Mesenchymal stem cell (in vitro differentiated cells and primary cell): ENCODE results near the gene UMOD.
"Not testable (repeated sequence)": the region's sequence is repeated elsewhere in the genome, so short reads cannot be mapped to it uniquely, and the experiment has no call there.

Source experiments
- DNase-seq: peaks from one replicate; pipeline ENCODE4 v3.0.0-alpha.2; 2013
- H2AFZ ChIP-seq: one replicate; pipeline ENCODE4 v1.6.1; 2013; ENCODE audit warnings: low read depth, mild to moderate bottlenecking, control low read depth, inconsistent platforms, low read length, moderate library complexity
- H2AK5ac ChIP-seq: 2 replicates; pipeline ENCODE4 v1.6.1; 2013; ENCODE audit warnings: low read length, moderate library complexity, mild to moderate bottlenecking, inconsistent platforms; ENCODE audit not compliant: severe bottlenecking
- H2BK120ac ChIP-seq: one replicate; pipeline ENCODE4 v1.6.1; 2013; ENCODE audit warnings: low read depth, mild to moderate bottlenecking, inconsistent platforms, low read length, moderate library complexity
- H2BK12ac ChIP-seq, 2 experiments: one replicate each; pipeline ENCODE4 v1.6.1; 2013; ENCODE audit warnings: inconsistent platforms in 2 of 2, low read length in 2 of 2, mild to moderate bottlenecking in 2 of 2, moderate library complexity in 2 of 2, control low read depth in 1 of 2
- H2BK15ac ChIP-seq: one replicate; pipeline ENCODE4 v1.6.1; 2013; ENCODE audit warnings: mild to moderate bottlenecking, low read depth, inconsistent platforms; ENCODE audit not compliant: poor library complexity, severe bottlenecking
- H2BK5ac ChIP-seq: 2 replicates; pipeline ENCODE4 v1.6.1; 2013; ENCODE audit warnings: low read depth, mild to moderate bottlenecking, low read length, control low read depth, inconsistent platforms; ENCODE audit not compliant: poor library complexity, severe bottlenecking
- H3K14ac ChIP-seq, 2 experiments: one replicate each; pipeline ENCODE4 v1.6.1; 2013; ENCODE audit warnings: inconsistent platforms in 2 of 2, low read length in 2 of 2, control low read depth in 1 of 2, mild to moderate bottlenecking in 1 of 2, moderate library complexity in 1 of 2
- H3K18ac ChIP-seq, 2 experiments: one replicate each; pipeline ENCODE4 v1.6.1; 2013; ENCODE audit warnings: inconsistent platforms in 2 of 2, low read length in 2 of 2, control low read depth in 1 of 2, low read depth in 1 of 2, mild to moderate bottlenecking in 1 of 2
- H3K23ac ChIP-seq, 2 experiments: one replicate each; pipeline ENCODE4 v1.6.1; 2013; ENCODE audit warnings: inconsistent platforms in 2 of 2, low read length in 2 of 2, mild to moderate bottlenecking in 2 of 2, moderate library complexity in 2 of 2, control low read depth in 1 of 2
- H3K27ac ChIP-seq: 2 replicates; pipeline ENCODE4 v1.5.1; 2013; ENCODE audit warnings: mild to moderate bottlenecking, moderate library complexity, low read length, control low read depth, inconsistent platforms; ENCODE audit not compliant: poor library complexity, severe bottlenecking
- H3K27me3 ChIP-seq, 2 experiments: 2 replicates each; pipeline versions ENCODE4 v1.6.1 to v1.7.0; 2013; ENCODE audit warnings: low read length in 2 of 2, mild to moderate bottlenecking in 2 of 2, moderate library complexity in 2 of 2, control low read depth in 1 of 2, inconsistent platforms in 1 of 2; ENCODE audit not compliant: control insufficient read depth in 1 of 2, insufficient read depth in 1 of 2
- H3K36me3 ChIP-seq, 2 experiments: 2 replicates each; pipeline versions ENCODE4 v1.6.1 to v1.7.0; 2013; ENCODE audit warnings: low read length in 2 of 2, control low read depth in 1 of 2, inconsistent platforms in 1 of 2, low read depth in 1 of 2, mild to moderate bottlenecking in 1 of 2; ENCODE audit not compliant: insufficient read depth in 2 of 2, control insufficient read depth in 1 of 2
- H3K4ac ChIP-seq, 2 experiments: one replicate each; pipeline ENCODE4 v1.6.1; 2013; ENCODE audit warnings: inconsistent platforms in 2 of 2, low read length in 2 of 2, mild to moderate bottlenecking in 2 of 2, moderate library complexity in 2 of 2, control low read depth in 1 of 2, low read depth in 1 of 2
- H3K4me1 ChIP-seq: 2 replicates; pipeline ENCODE4 v1.6.1; 2013; ENCODE audit warnings: low read depth, low read length, control low read depth; ENCODE audit not compliant: control insufficient read depth, insufficient read depth
- H3K4me2 ChIP-seq: 2 replicates; pipeline ENCODE4 v1.6.1; 2013; ENCODE audit warnings: low read length, mild to moderate bottlenecking, inconsistent platforms; ENCODE audit not compliant: poor library complexity, severe bottlenecking
- H3K4me3 ChIP-seq, 2 experiments: 2 replicates each; pipeline versions ENCODE4 v1.5.1 to v1.7.0; 2013; ENCODE audit warnings: low read length in 2 of 2, mild to moderate bottlenecking in 2 of 2, control low read depth in 1 of 2, low read depth in 1 of 2; ENCODE audit not compliant: insufficient read depth in 1 of 2
- H3K79me1 ChIP-seq: replicated peaks from 2 replicates; pipeline ENCODE4 v1.6.1; 2013; ENCODE audit warnings: mild to moderate bottlenecking, control low read depth, low read length, inconsistent platforms; ENCODE audit not compliant: poor library complexity, severe bottlenecking
- H3K9ac ChIP-seq: 2 replicates; pipeline ENCODE4 v1.7.0; 2013; ENCODE audit warnings: mild to moderate bottlenecking, low read length, moderate library complexity
- H3K9me3 ChIP-seq: 2 replicates; pipeline ENCODE4 v1.7.0; 2013; ENCODE audit warnings: mild to moderate bottlenecking, low read length; ENCODE audit not compliant: control insufficient read depth
- H4K8ac ChIP-seq: one replicate; pipeline ENCODE4 v1.6.1; 2013; ENCODE audit warnings: inconsistent platforms, mild to moderate bottlenecking, low read length, moderate library complexity
- H4K91ac ChIP-seq: one replicate; pipeline ENCODE4 v1.6.1; 2013; ENCODE audit warnings: mild to moderate bottlenecking, low read length, inconsistent platforms
- WGBS: methylation state at CpG from one replicate; pipeline ENCODE4 v1.1.7; 2013; ENCODE audit warnings: mixed read lengths; 5-methylcytosine and 5-hydroxymethylcytosine counted together

Gene UMOD

DNA sequence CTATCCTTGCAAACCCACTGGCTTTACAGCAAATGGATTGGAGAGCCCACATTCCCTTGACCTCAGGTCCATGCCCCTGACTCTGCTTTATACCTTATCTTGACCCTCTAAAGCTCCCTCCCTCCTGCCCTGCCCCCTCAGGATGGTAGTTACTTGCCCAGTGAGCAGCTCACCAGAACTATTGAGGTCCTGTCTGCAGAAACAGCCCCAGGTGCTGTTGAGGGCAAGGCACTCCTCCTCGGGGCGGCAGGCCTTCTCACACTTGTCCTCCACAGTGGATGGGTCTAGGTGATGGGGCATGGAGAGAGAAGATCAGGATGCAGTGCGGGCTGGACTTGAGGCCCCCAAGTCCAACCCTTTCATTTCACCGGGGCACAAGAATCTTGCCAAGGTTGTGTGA, 29.8 kb downstream of the UMOD start:
- no peaks in the 10 kb centered on the region for H3K79me1 ChIP-seq
- H3K14ac ChIP-seq = no peak overlapping the region
- no peak overlapping the region for H4K8ac ChIP-seq
- no peak overlapping the region for H3K23ac ChIP-seq
- no peak overlapping the region for H2AK5ac ChIP-seq
- H2BK12ac ChIP-seq = no peak overlapping the region
- H3K4me3 ChIP-seq = no peak overlapping the region
- H2AFZ ChIP-seq = no peak overlapping the region
- H2BK5ac ChIP-seq = no peak overlapping the region
- H3K4ac ChIP-seq = no peak overlapping the region
- H3K4me1 ChIP-seq = no peaks in the 10 kb centered on the region
- no peak overlapping the region for H3K18ac ChIP-seq
- 85% methylated on average over 4 of the region's 4 CpGs for WGBS
- H3K36me3 ChIP-seq = no peaks in the 10 kb centered on the region
- H3K4me2 ChIP-seq = no peak overlapping the region
- no peak overlapping the region for H4K91ac ChIP-seq
- H3K9me3 ChIP-seq = no peaks in the 10 kb centered on the region
- H2BK120ac ChIP-seq = no peak overlapping the region
- no peak overlapping the region for H3K27ac ChIP-seq
- no peak for DNase-seq
- no peaks in the 10 kb centered on the region for H3K27me3 ChIP-seq
- H3K9ac ChIP-seq = no peak overlapping the region
- H2BK15ac ChIP-seq = no peak overlapping the region

- no peaks in the 10 kb centered on the region for H3K79me1 ChIP-seq
- no peak overlapping the region for H2BK5ac ChIP-seq
- H4K8ac ChIP-seq = no peak overlapping the region
- H3K9me3 ChIP-seq = no peaks in the 10 kb centered on the region
- no peak overlapping the region for H2BK120ac ChIP-seq
- H3K9ac ChIP-seq = no peak overlapping the region
- H2BK12ac ChIP-seq = no peak overlapping the region
- H3K36me3 ChIP-seq = no peaks in the 10 kb centered on the region
- H3K27ac ChIP-seq = no peak overlapping the region
- H3K4ac ChIP-seq = no peak overlapping the region
- H3K23ac ChIP-seq = no peak overlapping the region
- no peak for DNase-seq
- H2AK5ac ChIP-seq = no peak overlapping the region
- H3K4me2 ChIP-seq = no peak overlapping the region
- H2BK15ac ChIP-seq = no peak overlapping the region
- no peaks in the 10 kb centered on the region for H3K4me1 ChIP-seq
- no peaks in the 10 kb centered on the region for H3K27me3 ChIP-seq
- H4K91ac ChIP-seq = no peak overlapping the region
- no peak overlapping the region for H3K14ac ChIP-seq
- no peak overlapping the region for H3K18ac ChIP-seq
- WGBS = 71% methylated on average over 1 of the region's 1 CpG
- H2AFZ ChIP-seq = no peak overlapping the region
- H3K4me3 ChIP-seq = no peak overlapping the region
Measured at GRCh38 chr16:20321671-20322070, 30.8 kb downstream of the UMOD start.

DNA sequence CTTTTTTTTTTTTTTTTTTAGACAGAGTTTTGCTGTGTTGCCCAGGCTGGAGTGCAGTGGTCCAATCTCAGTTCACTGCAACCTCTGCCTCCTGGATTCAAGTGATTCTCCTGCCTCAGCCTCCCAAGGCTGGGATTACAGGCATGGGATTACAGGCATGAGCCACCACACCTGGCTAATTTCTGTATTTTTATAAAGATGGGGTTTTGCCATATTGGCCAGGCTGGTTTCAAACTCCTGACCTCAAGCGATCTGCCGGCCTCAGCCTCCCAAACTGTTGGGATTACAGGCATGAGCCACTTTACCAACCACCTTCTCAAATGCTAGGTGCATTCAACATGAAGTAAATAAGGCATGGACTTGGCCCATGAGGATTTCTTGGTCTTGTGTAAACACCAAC, 31.5 kb downstream of the UMOD start:
- H3K23ac ChIP-seq, H2BK5ac ChIP-seq, H3K9ac ChIP-seq, H3K9me3 ChIP-seq, H3K14ac ChIP-seq, H3K27me3 ChIP-seq, H3K4me1 ChIP-seq, DNase-seq, H2BK12ac ChIP-seq, H3K4ac ChIP-seq, H3K27ac ChIP-seq, H2BK120ac ChIP-seq, H3K36me3 ChIP-seq, H4K8ac ChIP-seq, H2BK15ac ChIP-seq, H3K79me1 ChIP-seq, H3K4me2 ChIP-seq, H2AK5ac ChIP-seq, H3K4me3 ChIP-seq, H2AFZ ChIP-seq, H4K91ac ChIP-seq, H3K18ac ChIP-seq: not testable (repeated sequence)
- WGBS = 74% methylated on average over 2 of the region's 2 CpGs

- H2AFZ ChIP-seq = no peak overlapping the region
- H3K23ac ChIP-seq = no peak overlapping the region
- H3K27me3 ChIP-seq = no peaks in the 10 kb centered on the region
- DNase-seq = no peak
- H3K4me1 ChIP-seq = no peaks in the 10 kb centered on the region
- no peak overlapping the region for H3K9ac ChIP-seq
- H4K91ac ChIP-seq = no peak overlapping the region
- no peak overlapping the region for H2BK120ac ChIP-seq
- no peak overlapping the region for H3K27ac ChIP-seq
- H3K9me3 ChIP-seq = no peaks in the 10 kb centered on the region
- no peaks in the 10 kb centered on the region for H3K79me1 ChIP-seq
- H2BK5ac ChIP-seq = no peak overlapping the region
- no peak overlapping the region for H4K8ac ChIP-seq
- H3K18ac ChIP-seq = no peak overlapping the region
- H3K36me3 ChIP-seq = no peaks in the 10 kb centered on the region
- H3K4me3 ChIP-seq = no peak overlapping the region
- H3K4ac ChIP-seq = no peak overlapping the region
- H2BK15ac ChIP-seq = no peak overlapping the region
- no peak overlapping the region for H3K14ac ChIP-seq
- H3K4me2 ChIP-seq = no peak overlapping the region
- H2BK12ac ChIP-seq = no peak overlapping the region
- no peak overlapping the region for H2AK5ac ChIP-seq
Measured at GRCh38 chr16:20320592-20320991, 31.9 kb downstream of the UMOD start.
